Stomach (tissue), 9 donors: ENCODE measurements around the gene LGR4. TPM values are rescaled to one million over a fixed set of nuclear protein-coding genes. Genes with fewer than 3 reads are reported as not detected.
A peak's percentile ranks its signal among the peaks of the same experiment; 100 is the strongest.

Experiments used
- DNase-seq, 2 donors: peaks; one replicate each; pipeline versions ENCODE4 v3.0.0 to v3.0.0-alpha.2; 2013 to 2019
- H3K27ac ChIP-seq, 5 donors: fragments of 200-600 bp in 4 of 5; sonication (generic) in 4 of 5; one replicate each; pipeline ENCODE4 v1.5.1; 2013 to 2019; ENCODE audit warnings: mild to moderate bottlenecking in 1 of 5, moderate library complexity in 1 of 5
- H3K27me3 ChIP-seq, 3 donors: fragments of 200-600 bp; sonication (generic); one replicate each; pipeline ENCODE4 v1.5.1; 2017 to 2019; ENCODE audit warnings: mixed run types in 1 of 3
- H3K36me3 ChIP-seq, 4 donors: fragments of 200-600 bp; sonication (generic); 1 replicate in 3 of 4; 2 replicates in 1 of 4; pipeline ENCODE4 v1.5.1; 2016 to 2019
- H3K4me1 ChIP-seq, 4 donors: fragments of 200-600 bp; sonication (generic); one replicate each; pipeline ENCODE4 v1.5.1; 2016 to 2019
- H3K4me3 ChIP-seq, 4 donors: fragments of 200-600 bp; sonication (generic) in 3 of 4; one replicate each; pipeline ENCODE4 v1.5.1; 2016 to 2019; ENCODE audit warnings: mild to moderate bottlenecking in 1 of 4
- H3K9me3 ChIP-seq, 4 donors: fragments of 200-600 bp; sonication (generic); one replicate each; pipeline ENCODE4 v1.5.1; 2016 to 2019
- EP300 ChIP-seq: sonication (generic); formaldehyde crosslinking; IDR thresholded peaks from one replicate; pipeline ENCODE4 v1.6.1; 2017; ENCODE audit warnings: antibody characterized with exemption
- POLR2A ChIP-seq, 4 donors: fragments of 450-650 bp; IDR thresholded peaks; one replicate each; pipeline ENCODE4 v1.6.1; 2016; ENCODE audit warnings: antibody characterized with exemption in 4 of 4, control low read depth in 2 of 4, mild to moderate bottlenecking in 1 of 4, moderate library complexity in 1 of 4
- POLR2AphosphoS5 ChIP-seq, 3 donors: sonication (generic); formaldehyde crosslinking; IDR thresholded peaks; one replicate each; pipeline ENCODE4 v1.6.1; 2016; ENCODE audit warnings: antibody characterized with exemption in 3 of 3
- WGBS, 5 donors: extraction: QIAGEN DNeasy Blood & Tissue Kit in 3 of 5; methylation state at CpG; one replicate each; pipeline versions ENCODE4 v1.1.5 to v1.1.7; 2013 to 2018; 5-methylcytosine and 5-hydroxymethylcytosine counted together
- intact Hi-C: fragments of 100-400 bp; cut with DNase I; formaldehyde crosslinking; loops from one replicate; pipeline ENCODE4 v1.15.1; 2023; ENCODE audit warnings: low total_unique reads
- polyA plus RNA-seq, 3 donors: library from polyadenylated mRNA; stranded (reverse); fragments of 200-250 nt; gene quantifications; one replicate each; pipeline ENCODE4 v1.2.3, GENCODE V29; 2013
- total RNA-seq, 5 donors: library from RNA; depleted of rRNA; stranded (reverse); fragments of >200 nt; gene quantifications; one replicate each; pipeline versions ENCODE4 v1.1.0 to v1.2.3, GENCODE V29; 2014 to 2016
- TF ChIP-seq, protein P1 (sequence below), 7 experiments: fragments of 450-650 bp in 4 of 7; fragments of 200-600 bp in 3 of 7; sonication (generic) in 3 of 7; IDR thresholded peaks; one replicate each; pipeline ENCODE4 v1.5.1; 2016 to 2019; ENCODE audit warnings: antibody characterized with exemption in 7 of 7, control low read depth in 2 of 7, mild to moderate bottlenecking in 1 of 7
- donor health status: healthy with polysubstance abuse.
- donor health status: Bipolar disorder and iron deficiency.
- donor health status: healthy.

The LGR4 gene
- total and polyA plus RNA-seq, 8 donors: 5.6 to 236 (median 31.3) TPM

DNA sequence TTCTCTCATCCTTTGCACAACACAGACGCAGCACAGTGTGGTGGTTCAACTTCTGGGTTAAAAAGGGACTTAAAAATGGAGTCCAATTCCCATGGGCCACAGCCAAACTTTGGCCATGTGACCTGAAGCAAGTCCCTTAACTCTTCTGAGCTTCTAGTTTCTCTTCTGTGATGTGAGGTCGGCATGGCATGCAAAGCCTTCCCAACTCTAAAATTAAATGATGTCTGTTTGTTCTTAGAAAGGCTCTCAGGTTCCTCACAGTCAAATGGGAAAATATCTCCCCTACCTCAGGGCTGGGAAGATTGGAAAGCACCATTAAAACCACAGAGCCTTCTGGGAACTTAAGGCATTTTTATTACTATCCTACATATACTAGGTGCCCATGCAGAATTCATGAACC, 38.8 kb downstream of the LGR4 start:
- no peaks in the 10 kb centered on the region for H3K36me3 ChIP-seq

DNA sequence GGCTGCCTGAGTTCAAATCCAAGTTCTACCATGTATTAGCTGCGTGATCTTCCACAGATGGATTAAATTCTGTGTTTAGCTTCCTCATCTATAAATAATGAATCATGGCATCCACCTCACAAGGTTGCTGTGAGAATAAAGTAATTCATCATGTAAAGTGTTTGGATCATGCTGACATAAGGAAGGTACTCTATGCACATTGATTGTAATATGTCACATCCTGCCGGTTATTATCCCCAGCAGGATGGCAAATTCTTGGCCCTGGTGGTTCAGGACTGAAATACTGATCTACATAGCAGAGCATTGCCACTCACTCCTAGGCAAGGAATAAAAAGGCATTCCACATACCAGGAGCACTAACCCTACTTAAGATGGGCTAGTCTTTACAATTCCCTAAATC, 40.8 kb downstream of the LGR4 start:
- WGBS, 5 donors: 74 to 95% (median 93%) methylated on average over 2 of the region's 2 CpGs
- H3K4me1 ChIP-seq: peaks cover under 1 to 49% (median 27%) of the 10 kb centered on the region in 4 donors
- H3K27ac ChIP-seq: no peak overlapping the region
- TF ChIP-seq, protein P1, sequence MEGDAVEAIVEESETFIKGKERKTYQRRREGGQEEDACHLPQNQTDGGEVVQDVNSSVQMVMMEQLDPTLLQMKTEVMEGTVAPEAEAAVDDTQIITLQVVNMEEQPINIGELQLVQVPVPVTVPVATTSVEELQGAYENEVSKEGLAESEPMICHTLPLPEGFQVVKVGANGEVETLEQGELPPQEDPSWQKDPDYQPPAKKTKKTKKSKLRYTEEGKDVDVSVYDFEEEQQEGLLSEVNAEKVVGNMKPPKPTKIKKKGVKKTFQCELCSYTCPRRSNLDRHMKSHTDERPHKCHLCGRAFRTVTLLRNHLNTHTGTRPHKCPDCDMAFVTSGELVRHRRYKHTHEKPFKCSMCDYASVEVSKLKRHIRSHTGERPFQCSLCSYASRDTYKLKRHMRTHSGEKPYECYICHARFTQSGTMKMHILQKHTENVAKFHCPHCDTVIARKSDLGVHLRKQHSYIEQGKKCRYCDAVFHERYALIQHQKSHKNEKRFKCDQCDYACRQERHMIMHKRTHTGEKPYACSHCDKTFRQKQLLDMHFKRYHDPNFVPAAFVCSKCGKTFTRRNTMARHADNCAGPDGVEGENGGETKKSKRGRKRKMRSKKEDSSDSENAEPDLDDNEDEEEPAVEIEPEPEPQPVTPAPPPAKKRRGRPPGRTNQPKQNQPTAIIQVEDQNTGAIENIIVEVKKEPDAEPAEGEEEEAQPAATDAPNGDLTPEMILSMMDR (IDR thresholded peaks at IDR 0.05): no peak
- TF ChIP-seq EP300: no peak
- DNase-seq: no peak
- H3K27me3 ChIP-seq: no peaks in the 10 kb centered on the region
- no peaks in the 10 kb centered on the region for H3K9me3 ChIP-seq
- no peaks in the 10 kb centered on the region for H3K36me3 ChIP-seq
- no peak overlapping the region for H3K4me3 ChIP-seq
- intact Hi-C loops: no loop called here

More for the DNA sequence above, 38.8 kb downstream of the LGR4 start:
- WGBS, 5 donors: 71 to 85% (median 81%) methylated on average over 2 of the region's 2 CpGs
- Histone ChIP-seq H3K27ac (no peak overlapping the region), H3K4me1 (peaks cover 5 to 52% (median 22%) of the 10 kb centered on the region in 4 donors), H3K27me3 (no peaks in the 10 kb centered on the region), H3K9me3 (no peaks in the 10 kb centered on the region), H3K4me3 (no peak overlapping the region)
- intact Hi-C loops: no loop called here
- no peak for DNase-seq
- TF ChIP-seq EP300: no peak
- TF ChIP-seq POLR2AphosphoS5 (IDR thresholded peaks at IDR 0.05): no peak
- TF ChIP-seq, protein P1 (IDR thresholded peaks at IDR 0.05): no peak
- no peak for TF ChIP-seq POLR2A (IDR thresholded peaks at IDR 0.05)

DNA sequence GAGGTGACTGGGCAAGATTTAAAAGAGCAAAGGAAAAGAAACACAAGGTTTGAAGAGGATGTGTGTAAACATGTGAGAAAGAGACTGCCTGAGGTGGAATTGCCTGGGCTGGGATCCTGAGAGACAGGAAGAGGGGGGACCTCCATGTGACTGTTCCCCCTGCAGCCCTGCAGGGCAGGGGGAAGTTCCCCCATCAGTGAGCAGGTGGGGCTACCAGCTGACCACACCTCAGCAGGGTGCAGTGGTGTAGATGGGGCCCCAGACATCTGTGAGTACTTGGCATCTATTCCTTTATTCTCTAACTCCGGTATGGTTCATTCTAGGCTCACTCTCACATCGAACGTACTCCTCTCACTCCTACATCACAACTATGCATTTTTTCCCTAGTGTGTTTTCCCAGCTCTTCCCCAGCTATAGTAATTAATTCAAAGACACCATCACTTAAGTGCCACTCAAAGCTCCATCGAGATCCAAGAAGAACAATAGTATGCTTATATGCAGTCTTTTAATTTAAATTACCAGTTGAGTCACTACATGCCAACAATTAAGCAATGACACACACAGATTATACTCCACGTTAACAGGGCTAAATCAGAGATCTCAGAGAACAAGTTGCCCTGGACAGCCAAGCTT, 42.7 kb downstream of the LGR4 start:
- no peak overlapping the region for H3K27ac ChIP-seq
- no peak for TF ChIP-seq POLR2A (IDR thresholded peaks at IDR 0.05)
- TF ChIP-seq, protein P1 (IDR thresholded peaks at IDR 0.05): no peak
- H3K4me3 ChIP-seq: no peak overlapping the region

DNA sequence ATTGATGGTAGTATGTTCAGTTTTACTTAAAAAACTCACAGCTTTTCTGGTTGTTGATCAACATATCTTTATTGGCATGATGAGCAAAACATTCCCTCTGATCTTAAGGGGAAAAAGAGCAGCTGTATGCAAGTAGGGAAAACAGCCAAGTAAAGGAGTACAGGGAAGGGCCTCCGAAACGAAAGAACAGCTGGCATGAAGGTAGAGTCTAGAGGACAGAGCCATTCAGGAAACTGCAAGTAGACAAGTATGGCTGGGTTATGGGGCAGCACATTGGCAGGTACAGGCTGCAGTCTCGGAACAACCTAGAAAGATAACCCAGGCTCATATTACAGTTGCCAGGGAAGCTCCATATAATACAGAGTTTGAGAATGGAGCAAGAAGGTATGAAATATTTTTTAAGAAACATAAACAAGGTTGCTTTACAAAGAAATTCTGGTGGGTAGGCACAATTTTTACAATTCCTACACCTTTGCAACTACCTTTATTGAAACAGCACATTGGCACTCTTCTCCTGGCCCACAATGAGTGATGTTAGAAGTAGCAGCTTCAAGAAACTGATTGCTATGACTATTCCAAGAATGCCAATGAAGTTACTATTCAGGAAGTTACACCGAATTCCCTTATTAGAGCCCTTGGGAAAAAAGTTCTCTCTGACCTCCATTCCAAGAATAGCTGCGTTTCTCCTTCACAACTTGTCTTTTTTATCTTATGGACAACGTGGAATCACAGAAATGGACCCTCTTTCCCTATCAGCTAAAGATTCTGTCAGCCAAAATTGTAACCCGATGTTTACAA, 45.2 kb downstream of the LGR4 start:
- TF ChIP-seq EP300: no peak
- TF ChIP-seq, protein P1 (IDR thresholded peaks at IDR 0.05): no peak
- TF ChIP-seq POLR2A (IDR thresholded peaks at IDR 0.05): no peak
- no peak for TF ChIP-seq POLR2AphosphoS5 (IDR thresholded peaks at IDR 0.05)
- no peaks in the 10 kb centered on the region for H3K9me3 ChIP-seq
- 62 to 70% (median 65%) methylated on average over 7 of the region's 7 CpGs for WGBS, 5 donors
- H3K4me1 ChIP-seq: peaks cover 0 to 69% (median 30%) of the 10 kb centered on the region in 4 donors
- peak overlapping the region in 1 of 5 donors; percentile 1 for H3K27ac ChIP-seq
- H3K4me3 ChIP-seq: no peak overlapping the region
- DNase-seq: peak in 1 of 2 donors; percentile 43
- intact Hi-C loops: no loop called here
- no peaks in the 10 kb centered on the region for H3K36me3 ChIP-seq
- H3K27me3 ChIP-seq: no peaks in the 10 kb centered on the region

More for the DNA sequence above, 42.7 kb downstream of the LGR4 start:
- intact Hi-C loops: no loop called here
- Histone ChIP-seq H3K9me3 (no peaks in the 10 kb centered on the region), H3K36me3 (no peaks in the 10 kb centered on the region), H3K4me1 (peaks cover 0 to 52% (median 27%) of the 10 kb centered on the region in 4 donors), H3K27me3 (no peaks in the 10 kb centered on the region)
- DNase-seq: no peak
- 27 to 52% (median 39%) methylated on average over 5 of the region's 5 CpGs for WGBS, 5 donors
